Measurements from ENCODE around the gene PTGER2. TPM values are rescaled to one million over a fixed set of nuclear protein-coding genes. Genes with fewer than 3 reads are reported as not detected.

Gene PTGER2
- polyA plus RNA-seq, 1 donor (not counting 4 experiments of a cell fraction or from before 2014, with no cell fraction given), result 0.28 TPM

GRCh38 chr14:52286661-52287649 lies 27.2 kb upstream of the PTGER2 start:
- dilution Hi-C loops (cut with MboI; ENCODE audit: extremely low pct_ligation_motif_present, low sequenced_read_pairs), result no loop called here

GRCh38 chr14:52296378-52296777 lies 17.7 kb upstream of the PTGER2 start:
- Histone ChIP-seq H2AFZ (ENCODE audit: control insufficient read depth, low read length) (no peak overlapping the region), H3K9me1 (ENCODE audit: control insufficient read depth, extremely low read depth, insufficient read depth, low read length) (no peaks in the 10 kb centered on the region), H4K20me1 (ENCODE audit: control insufficient read depth, extremely low read depth, insufficient read depth, low read length) (no peaks in the 10 kb centered on the region), H3K9me3 (ENCODE audit: control insufficient read depth, low read depth, low read length) (no peaks in the 10 kb centered on the region), H3K79me2 (ENCODE audit: control insufficient read depth, insufficient read depth, low read length) (no peaks in the 10 kb centered on the region), H3K36me3 (ENCODE audit: control insufficient read depth in 2 of 2, extremely low read depth in 1 of 2, insufficient read depth in 2 of 2, low read length in 2 of 2) (no peaks in the 10 kb centered on the region), H3K27ac (ENCODE audit: control insufficient read depth, insufficient read depth, low read length) (no peak overlapping the region), H3K4me2 (ENCODE audit: control insufficient read depth, extremely low read depth, insufficient read depth, low read depth, low read length) (no peak overlapping the region), H3K4me1 (ENCODE audit: control insufficient read depth, extremely low read depth, insufficient read depth, low read length) (no peaks in the 10 kb centered on the region), H3K27me3 (ENCODE audit: control insufficient read depth, extremely low read depth, insufficient read depth, low read length) (no peaks in the 10 kb centered on the region), H3K9ac (ENCODE audit: control insufficient read depth, extremely low read depth, insufficient read depth, low read length) (no peak overlapping the region), H3K4me3 (ENCODE audit: control insufficient read depth in 2 of 3, extremely low read depth in 1 of 3, insufficient read depth in 2 of 3, low read depth in 1 of 3, low read length in 3 of 3) (no peak overlapping the region)
- TF ChIP-seq, protein P1, sequence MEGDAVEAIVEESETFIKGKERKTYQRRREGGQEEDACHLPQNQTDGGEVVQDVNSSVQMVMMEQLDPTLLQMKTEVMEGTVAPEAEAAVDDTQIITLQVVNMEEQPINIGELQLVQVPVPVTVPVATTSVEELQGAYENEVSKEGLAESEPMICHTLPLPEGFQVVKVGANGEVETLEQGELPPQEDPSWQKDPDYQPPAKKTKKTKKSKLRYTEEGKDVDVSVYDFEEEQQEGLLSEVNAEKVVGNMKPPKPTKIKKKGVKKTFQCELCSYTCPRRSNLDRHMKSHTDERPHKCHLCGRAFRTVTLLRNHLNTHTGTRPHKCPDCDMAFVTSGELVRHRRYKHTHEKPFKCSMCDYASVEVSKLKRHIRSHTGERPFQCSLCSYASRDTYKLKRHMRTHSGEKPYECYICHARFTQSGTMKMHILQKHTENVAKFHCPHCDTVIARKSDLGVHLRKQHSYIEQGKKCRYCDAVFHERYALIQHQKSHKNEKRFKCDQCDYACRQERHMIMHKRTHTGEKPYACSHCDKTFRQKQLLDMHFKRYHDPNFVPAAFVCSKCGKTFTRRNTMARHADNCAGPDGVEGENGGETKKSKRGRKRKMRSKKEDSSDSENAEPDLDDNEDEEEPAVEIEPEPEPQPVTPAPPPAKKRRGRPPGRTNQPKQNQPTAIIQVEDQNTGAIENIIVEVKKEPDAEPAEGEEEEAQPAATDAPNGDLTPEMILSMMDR (optimal IDR thresholded peaks at IDR 0.05 in 1 of 3, IDR thresholded peaks at IDR 0.05 in 1 of 3, conservative IDR thresholded peaks at IDR 0.05 in 1 of 3; ENCODE audit: extremely low read depth in 1 of 3, insufficient read depth in 2 of 3, low read length in 3 of 3), result no peak
- TF ChIP-seq EZH2 (IDR thresholded peaks at IDR 0.05; ENCODE audit: low read length), result no peak
- FAIRE-seq, result no peak
- dilution Hi-C loops (cut with MboI; ENCODE audit: extremely low pct_ligation_motif_present, low sequenced_read_pairs), result no loop called here
- DNase-seq (ENCODE audit: low read depth, low spot score), result no peak

More at GRCh38 chr14:52286661-52287649, 27.2 kb upstream of the PTGER2 start:
- Histone ChIP-seq H3K27me3 (ENCODE audit: control insufficient read depth, extremely low read depth, insufficient read depth, low read length) (peaks cover 8% of the 10 kb centered on the region), H3K4me1 (ENCODE audit: control insufficient read depth, extremely low read depth, insufficient read depth, low read length) (no peaks in the 10 kb centered on the region), H3K27ac (ENCODE audit: control insufficient read depth, insufficient read depth, low read length) (no peak overlapping the region), H3K4me2 (ENCODE audit: control insufficient read depth, extremely low read depth, insufficient read depth, low read depth, low read length) (no peak overlapping the region), H2AFZ (ENCODE audit: control insufficient read depth, low read length) (no peak overlapping the region), H4K20me1 (ENCODE audit: control insufficient read depth, extremely low read depth, insufficient read depth, low read length) (no peaks in the 10 kb centered on the region), H3K4me3 (ENCODE audit: control insufficient read depth in 2 of 3, extremely low read depth in 1 of 3, insufficient read depth in 2 of 3, low read depth in 1 of 3, low read length in 3 of 3) (no peak overlapping the region), H3K9me3 (ENCODE audit: control insufficient read depth, low read depth, low read length) (no peaks in the 10 kb centered on the region), H3K9me1 (ENCODE audit: control insufficient read depth, extremely low read depth, insufficient read depth, low read length) (no peaks in the 10 kb centered on the region), H3K36me3 (ENCODE audit: control insufficient read depth in 2 of 2, extremely low read depth in 1 of 2, insufficient read depth in 2 of 2, low read length in 2 of 2) (no peaks in the 10 kb centered on the region), H3K79me2 (ENCODE audit: control insufficient read depth, insufficient read depth, low read length) (no peaks in the 10 kb centered on the region), H3K9ac (ENCODE audit: control insufficient read depth, extremely low read depth, insufficient read depth, low read length) (no peak overlapping the region)
- FAIRE-seq, result no peak
- DNase-seq (ENCODE audit: low read depth, low spot score), result no peak
- TF ChIP-seq, protein P1 (optimal IDR thresholded peaks at IDR 0.05 in 1 of 3, IDR thresholded peaks at IDR 0.05 in 1 of 3, conservative IDR thresholded peaks at IDR 0.05 in 1 of 3; ENCODE audit: extremely low read depth in 1 of 3, insufficient read depth in 2 of 3, low read length in 3 of 3), result no peak
- no peak for TF ChIP-seq EZH2 (IDR thresholded peaks at IDR 0.05; ENCODE audit: low read length)

All from keratinocyte (primary cell).